Progenitor cell of endocrine pancreas (in vitro differentiated cells): ENCODE results near the gene C19orf47. TPM values are rescaled to one million over a fixed set of nuclear protein-coding genes. Genes with fewer than 3 reads are reported as not detected.

ENCODE experiments used
- DNase-seq: peaks from one replicate; pipeline ENCODE4 v3.0.0; 2021; ENCODE audit warnings: low spot score; ENCODE audit not compliant: unreplicated experiment
- H3K27ac Mint-ChIP-seq: 2 replicates; pipeline ENCODE4 v1.8.0; 2021; ENCODE audit warnings: mild to moderate bottlenecking, moderate library complexity, mixed read lengths
- H3K27me3 Mint-ChIP-seq: 2 replicates; pipeline ENCODE4 v1.8.0; 2021; ENCODE audit warnings: mixed read lengths
- H3K36me3 Mint-ChIP-seq: 2 replicates; pipeline ENCODE4 v1.8.0; 2022; ENCODE audit warnings: mixed read lengths; ENCODE audit not compliant: insufficient read depth
- H3K4me1 Mint-ChIP-seq: 2 replicates; pipeline ENCODE4 v1.8.0; 2021; ENCODE audit warnings: low read depth, mixed read lengths
- H3K4me3 Mint-ChIP-seq: 2 replicates; pipeline ENCODE4 v1.8.0; 2021; ENCODE audit warnings: low read depth, mild to moderate bottlenecking, moderate library complexity, mixed read lengths
- H3K9me3 Mint-ChIP-seq: 2 replicates; pipeline ENCODE4 v1.8.0; 2021; ENCODE audit warnings: low read depth, mixed read lengths
- total RNA-seq: library from RNA; stranded (reverse); gene quantifications from 2 replicates; pipeline ENCODE4 v1.2.1, GENCODE V29; 2021
- TF ChIP-seq, protein P1 (sequence below): fragments of 200-600 bp; sonication (generic); IDR thresholded peaks from one replicate; pipeline ENCODE4 v1.5.0; 2021; ENCODE audit warnings: antibody characterized with exemption, mild to moderate bottlenecking; ENCODE audit not compliant: unreplicated experiment

The C19orf47 gene
- total RNA-seq, 1 donor from 2014 or later: 19.1 TPM

GRCh38 chr19:40320558-40320935, 27.6 kb downstream of the C19orf47 start:
- TF ChIP-seq, protein P1, sequence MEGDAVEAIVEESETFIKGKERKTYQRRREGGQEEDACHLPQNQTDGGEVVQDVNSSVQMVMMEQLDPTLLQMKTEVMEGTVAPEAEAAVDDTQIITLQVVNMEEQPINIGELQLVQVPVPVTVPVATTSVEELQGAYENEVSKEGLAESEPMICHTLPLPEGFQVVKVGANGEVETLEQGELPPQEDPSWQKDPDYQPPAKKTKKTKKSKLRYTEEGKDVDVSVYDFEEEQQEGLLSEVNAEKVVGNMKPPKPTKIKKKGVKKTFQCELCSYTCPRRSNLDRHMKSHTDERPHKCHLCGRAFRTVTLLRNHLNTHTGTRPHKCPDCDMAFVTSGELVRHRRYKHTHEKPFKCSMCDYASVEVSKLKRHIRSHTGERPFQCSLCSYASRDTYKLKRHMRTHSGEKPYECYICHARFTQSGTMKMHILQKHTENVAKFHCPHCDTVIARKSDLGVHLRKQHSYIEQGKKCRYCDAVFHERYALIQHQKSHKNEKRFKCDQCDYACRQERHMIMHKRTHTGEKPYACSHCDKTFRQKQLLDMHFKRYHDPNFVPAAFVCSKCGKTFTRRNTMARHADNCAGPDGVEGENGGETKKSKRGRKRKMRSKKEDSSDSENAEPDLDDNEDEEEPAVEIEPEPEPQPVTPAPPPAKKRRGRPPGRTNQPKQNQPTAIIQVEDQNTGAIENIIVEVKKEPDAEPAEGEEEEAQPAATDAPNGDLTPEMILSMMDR: no peak
- Mint-ChIP-seq H3K27me3 (no peaks in the 10 kb centered on the region), H3K4me3 (no peak overlapping the region), H3K36me3 (peaks cover 22% of the 10 kb centered on the region), H3K9me3 (no peaks in the 10 kb centered on the region), H3K27ac (no peak overlapping the region), H3K4me1 (no peaks in the 10 kb centered on the region)
- DNase-seq: no peak

GRCh38 chr19:40317338-40317737, 30.9 kb downstream of the C19orf47 start:
- Mint-ChIP-seq H3K4me1 (no peaks in the 10 kb centered on the region), H3K27ac (no peak overlapping the region)
- TF ChIP-seq, protein P1: no peak

GRCh38 chr19:40315812-40316470, 32.3 kb downstream of the C19orf47 start:
- TF ChIP-seq, protein P1: no peak
- H3K27me3 Mint-ChIP-seq: no peaks in the 10 kb centered on the region
- H3K4me1 Mint-ChIP-seq: no peaks in the 10 kb centered on the region
- peaks cover 8% of the 10 kb centered on the region for H3K36me3 Mint-ChIP-seq
- no peaks in the 10 kb centered on the region for H3K9me3 Mint-ChIP-seq
- no peak for DNase-seq
- no peak overlapping the region for H3K27ac Mint-ChIP-seq
- no peak overlapping the region for H3K4me3 Mint-ChIP-seq

More at GRCh38 chr19:40317338-40317737, 30.9 kb downstream of the C19orf47 start:
- no peak overlapping the region for H3K4me3 Mint-ChIP-seq
- H3K36me3 Mint-ChIP-seq: peaks cover 9% of the 10 kb centered on the region
- no peak for DNase-seq
- no peaks in the 10 kb centered on the region for H3K27me3 Mint-ChIP-seq
- no peaks in the 10 kb centered on the region for H3K9me3 Mint-ChIP-seq

DNA sequence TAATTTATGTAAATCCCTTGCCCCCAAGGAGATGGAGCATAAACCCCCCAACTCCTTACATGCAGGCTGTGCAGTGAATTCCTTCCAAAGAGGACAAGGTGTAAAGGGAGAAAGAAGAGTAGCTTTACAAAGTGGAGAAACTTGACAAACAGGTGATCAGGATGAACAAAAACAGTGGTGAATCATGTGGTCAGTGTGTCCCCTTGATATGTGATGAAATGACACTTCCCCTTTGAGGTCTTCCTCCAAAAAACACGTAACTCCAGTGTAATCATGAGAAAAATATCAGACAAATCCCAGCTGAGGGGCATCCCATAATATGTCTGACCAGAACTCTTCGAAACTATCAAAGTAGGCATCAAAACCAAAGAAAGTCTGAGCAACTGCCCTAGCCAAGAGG, 33.5 kb downstream of the C19orf47 start:
- Mint-ChIP-seq H3K4me3 (no peak overlapping the region), H3K9me3 (no peaks in the 10 kb centered on the region), H3K27me3 (no peaks in the 10 kb centered on the region), H3K4me1 (no peaks in the 10 kb centered on the region), H3K27ac (no peak overlapping the region), H3K36me3 (peaks cover 6% of the 10 kb centered on the region)
- TF ChIP-seq, protein P1: no peak
- no peak for DNase-seq

GRCh38 chr19:40313229-40313983, 34.8 kb downstream of the C19orf47 start:
- H3K4me1 Mint-ChIP-seq: no peaks in the 10 kb centered on the region
- H3K4me3 Mint-ChIP-seq: no peak overlapping the region
- H3K27ac Mint-ChIP-seq: no peak overlapping the region
- no peak for DNase-seq
- TF ChIP-seq, protein P1: no peak
- H3K36me3 Mint-ChIP-seq: peaks cover 3% of the 10 kb centered on the region
- no peaks in the 10 kb centered on the region for H3K9me3 Mint-ChIP-seq
- H3K27me3 Mint-ChIP-seq: no peaks in the 10 kb centered on the region
